ENCODE measurements around the gene ZNF831. TPM values are rescaled to one million over a fixed set of nuclear protein-coding genes. Genes with fewer than 3 reads are reported as not detected.
A peak's percentile ranks its signal among the peaks of the same experiment; 100 is the strongest.

The ZNF831 gene
- total and polyA plus RNA-seq, 10 of the 15 experiments (the other 5 are each of a cell fraction or from before 2014, with no cell fraction given), result 0.01 to 0.97 (median 0.23) TPM

GRCh38 chr20:59221049-59221706 is 57.6 kb downstream of the ZNF831 start (continued):
- no peak for TF ChIP-seq ZBTB4 (CRISPR knock-in tag; IDR thresholded peaks at IDR 0.05)

GRCh38 chr20:59221707-59222252 is 58.2 kb downstream of the ZNF831 start:
- 24% methylated on average over 18 of the region's 18 CpGs for WGBS (ENCODE audit: insufficient coverage, insufficient replicate concordance, low lambda C conversion rate, missing lambda C conversion rate)
- in situ Hi-C loops (cut with MboI), result no loop called here
- no peak for TF ChIP-seq CREM (IDR thresholded peaks at IDR 0.05; ENCODE audit: low read depth)
- no peak for TF ChIP-seq ATF3 (IDR thresholded peaks at IDR 0.05; ENCODE audit: borderline replicate concordance, extremely low read depth, low read depth, low read length)
- TF ChIP-seq IRF4 (IDR thresholded peaks at IDR 0.05; ENCODE audit: low read depth, low read length), result no peak
- TF ChIP-seq KDM1A (IDR thresholded peaks at IDR 0.05; ENCODE audit: borderline replicate concordance), result no peak
- TF ChIP-seq TBL1XR1 (IDR thresholded peaks at IDR 0.05; ENCODE audit: low read depth, low read length), result no peak
- TF ChIP-seq ZNF592 (IDR thresholded peaks at IDR 0.05), result no peak
- no peak for TF ChIP-seq RB1 (IDR thresholded peaks at IDR 0.05; ENCODE audit: borderline replicate concordance)
- TF ChIP-seq ZBTB33 (IDR thresholded peaks at IDR 0.05), result no peak
- no peak for TF ChIP-seq ZNF217 (IDR thresholded peaks at IDR 0.05)

More at GRCh38 chr20:59221707-59222252, 58.2 kb downstream of the ZNF831 start:
- no peak for ATAC-seq
- H3K4me1 ChIP-seq (ENCODE audit: control insufficient read depth, insufficient read depth, low read length), result no peaks in the 10 kb centered on the region
- FAIRE-seq, result no peak
- intact Hi-C loops (cut with micrococcal nuclease; ENCODE audit: unreplicated experiment), result loop anchor here (1.0 kb wide), 2 partner anchors 133 to 353 kb away; no protein-coding TSS in a partner anchor
- peak overlapping the region; percentile 49 for H3K4me2 ChIP-seq (ENCODE audit: control insufficient read depth, insufficient read depth)
- no peak for DNase-seq (ENCODE audit: low read depth, low spot score)
- H3K27me3 ChIP-seq (replicated peaks in 1 of 2; ENCODE audit: control insufficient read depth in 2 of 2, insufficient read depth in 2 of 2, low read length in 1 of 2), result peaks cover 8 to 11% of the 10 kb centered on the region in 2 experiments
- ChIA-PET CTCF (interaction anchor here (0.7 to 4.2 kb wide), 14 partner anchors 9 to 564 kb away, joined by 3 to 24 read pairs (median 4); no protein-coding TSS in a partner anchor), SMC1A (ENCODE audit: uncharacterized antibody, unreplicated experiment) (interaction anchor here (0.7 to 2.7 kb wide), 9 partner anchors 14 to 357 kb away, joined by 3 to 14 read pairs (median 4); no protein-coding TSS in a partner anchor), POLR2A (no interaction called here), RAD21 (ENCODE audit: unreplicated experiment) (interaction anchor here (1.3 to 2.8 kb wide), 6 partner anchors 13 to 354 kb away, joined by 3 to 14 read pairs (median 5); no protein-coding TSS in a partner anchor)
- no peak overlapping the region for H3K27ac ChIP-seq (ENCODE audit: control insufficient read depth, insufficient read depth)
- no TSS peak for BruUV-seq (replicated peaks)
- H3K9ac ChIP-seq (ENCODE audit: control insufficient read depth, insufficient read depth, low read length), result no peak overlapping the region
- no peaks in the 10 kb centered on the region for H3K79me2 ChIP-seq (ENCODE audit: control insufficient read depth, insufficient read depth, low read length)
- H4K20me1 ChIP-seq (ENCODE audit: control insufficient read depth, insufficient read depth), result no peaks in the 10 kb centered on the region
- H3K36me3 ChIP-seq (ENCODE audit: control insufficient read depth in 2 of 2, insufficient read depth in 2 of 2, low read length in 1 of 2), result no peaks in the 10 kb centered on the region
- no peaks in the 10 kb centered on the region for H3K9me3 ChIP-seq (replicated peaks; ENCODE audit: control insufficient read depth, insufficient read depth, low read length)
- H3K4me3 ChIP-seq, result peak overlapping the region; percentile 40; the same call in 1 of the 2 replicates
- no peak overlapping the region for H2AFZ ChIP-seq (ENCODE audit: control insufficient read depth, low read depth, low read length)

Data from GM12878 (cell line).